ENCODE measurements around the gene MFNG. TPM values are rescaled to one million over a fixed set of nuclear protein-coding genes. Genes with fewer than 3 reads are reported as not detected.

Gene MFNG
- total RNA-seq, 1 donor from 2014 or later, result 0.54 TPM

GRCh38 chr22:37487571-37487970 lies 1.4 kb upstream of the MFNG start:
- Histone ChIP-seq H3K36me3 (ENCODE audit: control insufficient read depth, insufficient read depth, low read length) (peaks cover 1% of the 10 kb centered on the region), H3K4me3 (ENCODE audit: low read depth, low read length) (no peak overlapping the region), H3K27me3 (ENCODE audit: control insufficient read depth, insufficient read depth, low read length) (no peaks in the 10 kb centered on the region)
- no peak for TF ChIP-seq CTCF (IDR thresholded peaks at IDR 0.05; ENCODE audit: insufficient read depth, low read length, poor library complexity, severe bottlenecking)
- no peak for DNase-seq (ENCODE audit: low read depth)

DNA sequence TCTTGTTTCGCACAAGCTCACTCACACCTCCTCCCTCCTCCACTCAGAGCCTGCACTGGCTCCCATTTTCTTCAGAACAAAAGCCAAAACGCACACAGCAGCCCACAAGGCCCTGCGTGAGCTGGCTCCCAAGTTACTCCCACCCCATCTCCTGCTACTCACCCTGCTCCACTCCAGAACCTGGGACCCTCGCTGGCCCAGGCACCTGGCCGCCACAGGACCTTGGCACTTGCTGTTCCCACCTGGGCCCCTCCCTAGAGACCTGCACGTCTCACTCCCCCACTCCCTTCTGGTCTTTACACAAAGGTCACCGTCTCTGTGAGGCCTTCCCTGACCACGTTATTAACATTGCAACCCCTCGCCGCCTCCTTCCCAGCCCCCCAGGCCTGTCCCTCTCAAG lies 945 bp upstream of the MFNG start:
- no peak for DNase-seq (ENCODE audit: low read depth)
- H3K4me3 ChIP-seq (ENCODE audit: low read depth, low read length), result no peak overlapping the region
- H3K36me3 ChIP-seq (ENCODE audit: control insufficient read depth, insufficient read depth, low read length), result peaks cover 1% of the 10 kb centered on the region
- H3K27me3 ChIP-seq (ENCODE audit: control insufficient read depth, insufficient read depth, low read length), result no peaks in the 10 kb centered on the region
- TF ChIP-seq CTCF (IDR thresholded peaks at IDR 0.05; ENCODE audit: insufficient read depth, low read length, poor library complexity, severe bottlenecking), result no peak

DNA sequence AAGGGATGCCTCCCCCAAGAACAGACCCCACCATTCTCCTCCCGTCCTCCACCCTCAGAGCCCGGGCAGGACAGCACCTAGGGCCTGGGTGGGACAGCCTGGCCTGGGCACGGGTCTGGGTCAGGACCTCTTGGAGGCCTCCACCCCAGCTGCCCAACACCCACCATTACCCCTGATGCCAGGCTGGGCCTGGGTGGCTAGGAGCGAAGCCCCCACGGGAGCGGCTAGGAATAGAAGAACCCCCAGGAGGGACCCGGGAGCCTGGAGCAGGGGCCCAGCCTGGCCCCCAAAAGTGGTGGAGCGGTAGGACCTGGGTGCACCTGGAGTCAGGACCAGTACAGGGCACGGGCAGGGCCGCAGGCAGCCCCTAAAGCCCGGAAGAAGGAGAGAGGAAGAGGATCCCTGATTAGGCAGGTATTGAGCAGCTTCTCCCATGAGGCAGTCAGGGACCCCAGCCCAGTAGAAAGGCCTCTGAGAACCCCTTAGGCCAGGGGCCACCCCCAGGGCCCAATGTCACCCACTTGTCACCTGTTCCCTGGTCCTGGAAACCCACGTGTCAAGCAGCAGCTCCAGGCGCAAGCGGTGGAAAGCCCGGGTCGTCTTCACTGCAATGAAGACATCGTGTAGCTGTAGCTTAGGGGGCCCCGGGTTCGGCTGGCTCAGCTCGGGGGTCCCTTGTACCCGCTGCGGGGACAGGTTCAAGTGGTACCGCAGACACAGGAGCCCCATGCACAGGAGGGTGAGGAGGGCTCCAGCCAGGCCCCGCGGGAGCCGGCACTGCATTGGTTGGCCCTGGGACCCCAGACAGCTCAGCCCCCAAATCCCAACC lies 575 bp downstream of the MFNG start:
- TF ChIP-seq CTCF (IDR thresholded peaks at IDR 0.05; ENCODE audit: insufficient read depth, low read length, poor library complexity, severe bottlenecking), result no peak
- Histone ChIP-seq H3K4me3 (ENCODE audit: low read depth, low read length) (no peak overlapping the region), H3K27me3 (ENCODE audit: control insufficient read depth, insufficient read depth, low read length) (no peaks in the 10 kb centered on the region), H3K36me3 (ENCODE audit: control insufficient read depth, insufficient read depth, low read length) (no peaks in the 10 kb centered on the region)
- DNase-seq (ENCODE audit: low read depth), result no peak

- no peak for DNase-seq (ENCODE audit: low read depth)
- no peak overlapping the region for H3K4me3 ChIP-seq (ENCODE audit: low read depth, low read length)
- no peaks in the 10 kb centered on the region for H3K36me3 ChIP-seq (ENCODE audit: control insufficient read depth, insufficient read depth, low read length)
- TF ChIP-seq CTCF (IDR thresholded peaks at IDR 0.05; ENCODE audit: insufficient read depth, low read length, poor library complexity, severe bottlenecking), result no peak
- no peaks in the 10 kb centered on the region for H3K27me3 ChIP-seq (ENCODE audit: control insufficient read depth, insufficient read depth, low read length)
Observed at GRCh38 chr22:37484480-37485394, 1.4 kb downstream of the MFNG start.

- Histone ChIP-seq H3K27me3 (ENCODE audit: control insufficient read depth, insufficient read depth, low read length) (no peaks in the 10 kb centered on the region), H3K4me3 (ENCODE audit: low read depth, low read length) (no peak overlapping the region), H3K36me3 (ENCODE audit: control insufficient read depth, insufficient read depth, low read length) (no peaks in the 10 kb centered on the region)
- no peak for TF ChIP-seq CTCF (IDR thresholded peaks at IDR 0.05; ENCODE audit: insufficient read depth, low read length, poor library complexity, severe bottlenecking)
- no peak for DNase-seq (ENCODE audit: low read depth)
Observed at GRCh38 chr22:37483050-37483449, 3.1 kb downstream of the MFNG start.

All from kidney epithelial cell (primary cell).